A549 (cell line): ENCODE results near the gene PLCH1.

ENCODE experiments used
- BHLHE40 ChIP-seq: IDR thresholded peaks from 2 replicates; pipeline ENCODE4 v1.6.1; 2012; ENCODE audit warnings: low read depth, low read length, inconsistent platforms
- CTCF ChIP-seq: fragments of >200 bp; sonication (Bioruptor Twin); formaldehyde crosslinking; IDR thresholded peaks from 3 replicates; pipeline ENCODE4 v1.5.1; 2016
- EP300 ChIP-seq, 2 experiments: fragments of >200 bp; sonication (Bioruptor Twin); formaldehyde crosslinking; IDR thresholded peaks; 2 replicates in 1 of 2; 3 replicates in 1 of 2; pipeline ENCODE4 v1.6.1; 2016 to 2017
- ESRRA ChIP-seq: fragments of 150-350 bp; IDR thresholded peaks from 2 replicates; pipeline ENCODE4 v1.6.1; 2014; ENCODE audit warnings: mild to moderate bottlenecking, low read length, borderline replicate concordance
- JUNB ChIP-seq: fragments of >200 bp; sonication (Bioruptor Twin); formaldehyde crosslinking; IDR thresholded peaks from 2 replicates; pipeline ENCODE4 v1.6.1; 2016
- MAFK ChIP-seq: fragments of 450-650 bp; IDR thresholded peaks from 2 replicates; pipeline ENCODE4 v1.6.1; 2014; ENCODE audit not compliant: partially characterized antibody
- MYC ChIP-seq: IDR thresholded peaks from 2 replicates; pipeline ENCODE4 v1.6.1; 2012; ENCODE audit warnings: mild to moderate bottlenecking, inconsistent platforms, low read length, improper control_type of control experiment, borderline replicate concordance
- PBX3 ChIP-seq: IDR thresholded peaks from 2 replicates; pipeline ENCODE4 v1.6.1; 2012
- POLR2A ChIP-seq: IDR thresholded peaks from 2 replicates; pipeline ENCODE4 v1.6.1; 2012; ENCODE audit warnings: mild to moderate bottlenecking, low read length
- RAD21 ChIP-seq, 2 experiments: fragments of >200 bp in 1 of 2; sonication (Bioruptor Twin) in 1 of 2; formaldehyde crosslinking in 1 of 2; IDR thresholded peaks in 1 of 2; conservative IDR thresholded peaks in 1 of 2; 2 replicates in 1 of 2; 3 replicates in 1 of 2; pipeline ENCODE4 v1.6.1; 2012 to 2018; ENCODE audit warnings: inconsistent platforms in 1 of 2

GRCh38 chr3:155741603-155742002 is 3.3 kb downstream of the PLCH1 start:
- TF ChIP-seq POLR2A (no peak), CTCF (no peak), RAD21 (conservative IDR thresholded peaks at IDR 0.05 in 1 of 2, IDR thresholded peaks at IDR 0.05 in 1 of 2) (no peak), MYC (no peak), EP300 (IDR thresholded peaks at IDR 0.05) (no peak), PBX3 (no peak), JUNB (no peak), ESRRA (no peak), MAFK (no peak), BHLHE40 (no peak)
